A549 (cell line): ENCODE data around the gene PDXK.

Experiments
- CHD4 ChIP-seq: fragments of 200-600 bp; sonication (generic); IDR thresholded peaks from 2 replicates; pipeline ENCODE4 v1.6.1; 2016; ENCODE audit warnings: antibody characterized with exemption, mild to moderate bottlenecking, borderline replicate concordance
- EP300 ChIP-seq, 2 experiments: fragments of >200 bp; sonication (Bioruptor Twin); formaldehyde crosslinking; IDR thresholded peaks; 2 replicates in 1 of 2; 3 replicates in 1 of 2; pipeline ENCODE4 v1.6.1; 2016 to 2017
- TF ChIP-seq, protein P1 (sequence below): fragments of >200 bp; sonication (Bioruptor Twin); formaldehyde crosslinking; IDR thresholded peaks from 3 replicates; pipeline ENCODE4 v1.5.1; 2016

DNA sequence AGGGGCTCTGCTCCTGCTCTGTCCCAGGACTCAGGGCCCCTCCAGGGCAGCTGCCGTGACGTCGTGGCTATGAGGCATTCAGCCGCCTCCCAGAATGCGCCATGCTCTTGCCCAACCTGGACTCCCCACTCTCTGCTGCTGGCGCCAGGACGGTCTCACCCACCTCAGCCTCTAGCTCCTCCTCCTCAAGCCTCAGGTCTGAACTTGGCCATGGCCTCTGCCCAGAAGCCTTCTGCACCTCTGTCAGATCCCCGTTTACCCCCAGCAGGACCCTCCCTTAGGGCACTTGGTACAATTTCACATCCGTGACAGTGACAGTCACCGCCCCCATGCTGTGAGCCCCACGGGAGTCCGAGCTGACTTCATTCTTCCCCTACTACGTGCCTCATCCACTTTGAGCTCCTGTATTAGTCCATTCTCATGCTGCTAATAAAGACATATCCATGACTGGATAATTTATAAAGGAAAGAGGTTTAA is 52.3 kb downstream of the PDXK start:
- TF ChIP-seq, protein P1, sequence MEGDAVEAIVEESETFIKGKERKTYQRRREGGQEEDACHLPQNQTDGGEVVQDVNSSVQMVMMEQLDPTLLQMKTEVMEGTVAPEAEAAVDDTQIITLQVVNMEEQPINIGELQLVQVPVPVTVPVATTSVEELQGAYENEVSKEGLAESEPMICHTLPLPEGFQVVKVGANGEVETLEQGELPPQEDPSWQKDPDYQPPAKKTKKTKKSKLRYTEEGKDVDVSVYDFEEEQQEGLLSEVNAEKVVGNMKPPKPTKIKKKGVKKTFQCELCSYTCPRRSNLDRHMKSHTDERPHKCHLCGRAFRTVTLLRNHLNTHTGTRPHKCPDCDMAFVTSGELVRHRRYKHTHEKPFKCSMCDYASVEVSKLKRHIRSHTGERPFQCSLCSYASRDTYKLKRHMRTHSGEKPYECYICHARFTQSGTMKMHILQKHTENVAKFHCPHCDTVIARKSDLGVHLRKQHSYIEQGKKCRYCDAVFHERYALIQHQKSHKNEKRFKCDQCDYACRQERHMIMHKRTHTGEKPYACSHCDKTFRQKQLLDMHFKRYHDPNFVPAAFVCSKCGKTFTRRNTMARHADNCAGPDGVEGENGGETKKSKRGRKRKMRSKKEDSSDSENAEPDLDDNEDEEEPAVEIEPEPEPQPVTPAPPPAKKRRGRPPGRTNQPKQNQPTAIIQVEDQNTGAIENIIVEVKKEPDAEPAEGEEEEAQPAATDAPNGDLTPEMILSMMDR = no peak
- TF ChIP-seq CHD4 = no peak
- TF ChIP-seq EP300 (IDR thresholded peaks at IDR 0.05) = no peak
